CD4-positive, alpha-beta T cell (primary cell): ENCODE measurements around the gene RAB6B. TPM values are rescaled to one million over a fixed set of nuclear protein-coding genes. Genes with fewer than 3 reads are reported as not detected.

Source experiments
- ATAC-seq: fragments of 200-7000 bp; cut with Tn5 transposase; one replicate; pipeline ENCODE4 v1.10.0; 2022; ENCODE audit warnings: mild to moderate bottlenecking; ENCODE audit not compliant: poor library complexity
- CTCF ChIA-PET: fragments of 350-600 bp; sonication (Branson Sonifier 250); formaldehyde crosslinking; loops from one replicate; lab custom pipeline; 2021; ENCODE audit warnings: antibody characterized with exemption, inconsistent platforms; lab: Charles Lee
- POLR2A ChIA-PET: fragments of 350-600 bp; sonication (Branson Sonifier 250); formaldehyde crosslinking; loops from one replicate; lab custom pipeline; 2021; ENCODE audit warnings: antibody characterized with exemption, inconsistent platforms; lab: Charles Lee
- DNase-seq, 14 experiments: peaks; one replicate each; pipeline ENCODE4 v3.0.0-alpha.2; 2013 to 2020; ENCODE audit warnings: mixed read lengths in 2 of 14
- H3K27ac ChIP-seq, 2 donors: one replicate each; pipeline versions ENCODE4 v1.5.1 to v1.7.0; 2013; ENCODE audit warnings: low read length in 2 of 2, low read depth in 1 of 2, mild to moderate bottlenecking in 1 of 2
- H3K27me3 ChIP-seq, 2 experiments: 1 replicate in 1 of 2; 2 replicates in 1 of 2; pipeline versions ENCODE4 v1.6.1 to v1.7.0; 2013; ENCODE audit warnings: low read length in 2 of 2, control low read depth in 1 of 2, mild to moderate bottlenecking in 1 of 2, moderate library complexity in 1 of 2; ENCODE audit not compliant: insufficient read depth in 2 of 2, control insufficient read depth in 1 of 2
- H3K36me3 ChIP-seq: one replicate; pipeline ENCODE4 v1.6.1; 2013; ENCODE audit warnings: low read length, control low read depth; ENCODE audit not compliant: insufficient read depth
- H3K4me1 ChIP-seq: one replicate; pipeline ENCODE4 v1.6.1; 2013; ENCODE audit warnings: low read length, control low read depth; ENCODE audit not compliant: insufficient read depth
- H3K4me3 ChIP-seq: one replicate; pipeline ENCODE4 v1.5.1; 2013; ENCODE audit warnings: mild to moderate bottlenecking, low read length, moderate library complexity
- H3K9me3 ChIP-seq, 2 experiments: 1 replicate in 1 of 2; 2 replicates in 1 of 2; pipeline versions ENCODE4 v1.6.1 to v1.7.0; 2013; ENCODE audit warnings: low read length in 2 of 2, mild to moderate bottlenecking in 2 of 2, control low read depth in 1 of 2, moderate library complexity in 1 of 2; ENCODE audit not compliant: control insufficient read depth in 1 of 2, insufficient read depth in 1 of 2
- H3K27ac Mint-ChIP-seq: one replicate; pipeline ENCODE4 v1.8.0; 2020; ENCODE audit warnings: mixed read lengths
- H3K27me3 Mint-ChIP-seq: one replicate; pipeline ENCODE4 v1.8.0; 2021; ENCODE audit warnings: mixed read lengths
- H3K36me3 Mint-ChIP-seq: one replicate; pipeline ENCODE4 v1.8.0; 2021; ENCODE audit warnings: low read depth, mixed read lengths
- H3K4me1 Mint-ChIP-seq: one replicate; pipeline ENCODE4 v1.8.0; 2021; ENCODE audit warnings: low read depth, mixed read lengths
- H3K4me3 Mint-ChIP-seq: one replicate; pipeline ENCODE4 v1.8.0; 2020; ENCODE audit warnings: mild to moderate bottlenecking, mixed read lengths
- H3K9me3 Mint-ChIP-seq: one replicate; pipeline ENCODE4 v1.8.0; 2020; ENCODE audit warnings: mixed read lengths
- intact Hi-C, 2 experiments: fragments of 100-400 bp; cut with DNase I in 1 of 2; cut with micrococcal nuclease in 1 of 2; formaldehyde crosslinking; loops; one replicate each; pipeline versions ENCODE4 v1.15.1 to v1.9.0; 2023 to 2025; cut with DNase I, micrococcal nuclease
- total RNA-seq, 174 experiments: library from RNA in 2 of 174; stranded (reverse) in 2 of 174; gene quantifications; one replicate each; pipeline ENCODE4 v1.2.3 and lab custom pipeline; 2021 to 2026
- TF ChIP-seq, protein P1 (sequence below): fragments of 200-600 bp; IDR thresholded peaks from one replicate; pipeline ENCODE4 v1.8.0; 2022; ENCODE audit warnings: antibody characterized with exemption, mild to moderate bottlenecking

The RAB6B gene
- total RNA-seq, 2 experiments from 2014 or later: not detected

DNA sequence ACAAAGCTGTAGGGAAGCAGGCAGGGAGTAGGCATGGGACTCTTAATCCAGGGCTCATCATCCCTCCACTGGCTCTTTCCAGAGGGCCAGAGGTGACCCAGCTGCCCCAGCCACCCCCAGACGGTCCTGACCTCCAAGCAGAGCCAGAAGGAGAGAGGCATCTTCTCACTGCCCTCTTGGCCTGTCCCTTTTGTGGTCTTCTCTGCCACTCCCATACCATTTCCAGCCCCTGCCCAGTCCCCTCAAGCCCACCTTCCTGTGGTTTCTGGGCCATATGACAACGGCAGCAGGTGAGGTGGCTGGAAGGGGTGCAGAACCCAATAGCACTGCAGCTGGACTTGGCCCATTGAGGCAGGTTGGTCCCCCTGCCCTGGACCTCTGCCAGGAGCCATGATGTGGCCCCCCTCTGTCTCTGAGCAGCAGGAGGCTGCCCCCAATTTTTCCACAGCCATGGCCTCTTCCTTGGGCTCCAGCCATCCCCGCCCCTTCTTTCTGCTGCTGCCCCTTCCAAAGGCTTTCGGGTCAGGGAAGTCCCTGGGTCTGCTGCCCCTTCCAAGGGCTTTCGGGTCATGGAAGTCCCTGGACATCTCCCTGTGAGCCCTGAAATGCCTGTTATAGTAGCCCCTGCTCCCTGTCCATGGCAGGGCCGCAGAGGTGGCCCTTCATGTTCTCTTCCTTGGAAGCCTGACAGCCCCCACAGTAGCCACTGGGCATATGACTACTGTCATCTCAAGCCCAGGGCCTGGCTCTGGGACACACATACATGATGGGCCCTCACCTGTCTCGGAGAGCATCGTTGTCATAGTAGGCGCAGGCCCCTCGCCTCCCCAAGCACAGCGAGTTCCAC, 39.5 kb upstream of the RAB6B start:
- TF ChIP-seq, protein P1, sequence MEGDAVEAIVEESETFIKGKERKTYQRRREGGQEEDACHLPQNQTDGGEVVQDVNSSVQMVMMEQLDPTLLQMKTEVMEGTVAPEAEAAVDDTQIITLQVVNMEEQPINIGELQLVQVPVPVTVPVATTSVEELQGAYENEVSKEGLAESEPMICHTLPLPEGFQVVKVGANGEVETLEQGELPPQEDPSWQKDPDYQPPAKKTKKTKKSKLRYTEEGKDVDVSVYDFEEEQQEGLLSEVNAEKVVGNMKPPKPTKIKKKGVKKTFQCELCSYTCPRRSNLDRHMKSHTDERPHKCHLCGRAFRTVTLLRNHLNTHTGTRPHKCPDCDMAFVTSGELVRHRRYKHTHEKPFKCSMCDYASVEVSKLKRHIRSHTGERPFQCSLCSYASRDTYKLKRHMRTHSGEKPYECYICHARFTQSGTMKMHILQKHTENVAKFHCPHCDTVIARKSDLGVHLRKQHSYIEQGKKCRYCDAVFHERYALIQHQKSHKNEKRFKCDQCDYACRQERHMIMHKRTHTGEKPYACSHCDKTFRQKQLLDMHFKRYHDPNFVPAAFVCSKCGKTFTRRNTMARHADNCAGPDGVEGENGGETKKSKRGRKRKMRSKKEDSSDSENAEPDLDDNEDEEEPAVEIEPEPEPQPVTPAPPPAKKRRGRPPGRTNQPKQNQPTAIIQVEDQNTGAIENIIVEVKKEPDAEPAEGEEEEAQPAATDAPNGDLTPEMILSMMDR: no peak
- ChIA-PET POLR2A (no interaction called here), CTCF (no interaction called here)
- no peaks in the 10 kb centered on the region for H3K36me3 ChIP-seq
- Mint-ChIP-seq H3K36me3 (no peaks in the 10 kb centered on the region), H3K4me3 (no peak overlapping the region), H3K4me1 (no peaks in the 10 kb centered on the region), H3K27me3 (no peaks in the 10 kb centered on the region), H3K9me3 (no peaks in the 10 kb centered on the region), H3K27ac (no peak overlapping the region)
- intact Hi-C loops: no loop called here
- H3K9me3 ChIP-seq: no peaks in the 10 kb centered on the region
- H3K27me3 ChIP-seq: peaks cover 0 to 3% of the 10 kb centered on the region in 2 experiments
- ATAC-seq: no peak
- H3K4me1 ChIP-seq: no peaks in the 10 kb centered on the region
- no peak overlapping the region for H3K4me3 ChIP-seq
- DNase-seq: no peak
- no peak overlapping the region for H3K27ac ChIP-seq

DNA sequence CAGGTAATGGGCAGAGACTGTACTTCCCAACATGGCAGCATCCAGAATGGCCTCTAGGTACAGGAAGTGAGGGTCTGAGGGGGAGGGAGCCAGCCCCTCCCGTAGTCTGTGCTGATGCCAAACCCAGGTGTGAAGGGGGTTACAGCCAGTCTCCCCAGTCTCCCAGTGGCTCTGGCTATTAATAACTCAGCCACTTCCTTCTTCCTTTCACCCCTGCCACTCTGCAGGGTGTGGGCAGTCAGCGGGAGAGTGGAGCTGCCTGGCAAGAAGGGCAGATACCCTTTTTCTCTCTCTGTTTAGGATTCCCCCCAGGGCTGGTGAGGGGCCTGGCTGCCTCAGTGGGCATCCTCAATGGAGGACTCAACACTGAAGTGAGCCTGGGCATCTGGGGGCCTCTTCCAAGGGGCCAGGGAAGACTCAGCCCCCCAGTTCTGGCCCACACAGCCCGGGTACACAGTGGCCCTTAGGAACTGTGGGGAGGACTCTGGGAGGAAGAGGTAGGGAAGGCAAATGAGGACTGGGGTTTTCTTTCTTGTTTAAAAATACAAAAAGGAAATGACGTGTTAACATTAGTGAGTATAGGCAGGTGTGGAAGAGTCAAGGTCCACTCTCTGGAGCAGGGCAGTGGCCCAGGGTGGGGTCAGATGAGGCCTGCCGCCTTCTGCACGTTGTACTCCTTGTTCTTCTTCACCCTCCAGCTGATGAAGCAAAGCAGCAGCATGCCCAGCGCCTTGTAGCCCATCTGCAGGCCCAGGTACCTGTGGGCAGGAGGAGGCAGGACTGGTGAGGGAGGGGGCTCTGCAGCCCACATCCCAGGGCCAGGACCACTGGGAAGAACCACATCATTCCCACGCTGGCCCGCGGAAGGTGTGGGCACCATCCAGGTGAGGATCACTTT, 38.6 kb upstream of the RAB6B start:
- H3K27me3 Mint-ChIP-seq: peaks cover under 1% of the 10 kb centered on the region

More for the DNA sequence above, 38.6 kb upstream of the RAB6B start:
- no peaks in the 10 kb centered on the region for H3K9me3 Mint-ChIP-seq
- ATAC-seq (no peak), DNase-seq (no peak)
- Histone ChIP-seq H3K36me3 (no peaks in the 10 kb centered on the region), H3K4me1 (no peaks in the 10 kb centered on the region), H3K9me3 (no peaks in the 10 kb centered on the region), H3K4me3 (no peak overlapping the region), H3K27me3 (peaks cover 0 to 3% of the 10 kb centered on the region in 2 experiments), H3K27ac (no peak overlapping the region)
- H3K27ac Mint-ChIP-seq: no peak overlapping the region
- no peaks in the 10 kb centered on the region for H3K36me3 Mint-ChIP-seq
- intact Hi-C loops: no loop called here
- CTCF ChIA-PET: no interaction called here
- H3K4me1 Mint-ChIP-seq: no peaks in the 10 kb centered on the region
- POLR2A ChIA-PET: no interaction called here
- no peak overlapping the region for H3K4me3 Mint-ChIP-seq
- TF ChIP-seq, protein P1: no peak
